A549 (cell line): ENCODE measurements around the gene DNAJB1.

Experiments used
- HOXA7 ChIP-seq: fragments of 250-450 bp; sonication (Bioruptor Pico); IDR thresholded peaks from 2 replicates; pipeline ENCODE4 v1.5.0; 2020; ENCODE audit warnings: mild to moderate bottlenecking, moderate library complexity
- JUN ChIP-seq, 2 experiments: fragments of >200 bp; sonication (Bioruptor Twin); formaldehyde crosslinking; IDR thresholded peaks; 2 replicates in 1 of 2; 3 replicates in 1 of 2; pipeline ENCODE4 v1.6.1; 2016 to 2017
- POLR2A ChIP-seq: IDR thresholded peaks from 2 replicates; pipeline ENCODE4 v1.6.1; 2012; ENCODE audit warnings: mild to moderate bottlenecking, low read length

DNA sequence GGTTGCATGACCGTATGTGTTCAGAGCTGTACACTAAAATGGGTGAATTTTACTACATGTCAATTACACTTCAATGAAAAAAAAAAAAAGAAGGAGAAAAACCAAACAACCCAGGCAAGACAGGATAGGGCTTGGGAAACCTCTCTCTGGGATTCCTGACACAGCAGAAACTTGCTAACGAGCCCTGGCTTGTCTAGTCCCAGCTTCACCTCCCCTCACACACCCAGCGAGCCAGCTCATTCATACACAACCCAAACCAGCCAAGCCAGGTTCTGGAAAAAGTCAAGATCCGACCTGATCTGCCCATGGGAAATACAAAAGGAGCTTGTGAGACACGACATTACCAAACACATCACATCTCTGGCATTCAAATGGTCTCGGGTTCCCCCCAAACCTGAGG, 7.5 kb upstream of the DNAJB1 start:
- TF ChIP-seq POLR2A (no peak), JUN (IDR thresholded peaks at IDR 0.05) (no peak), HOXA7 (CRISPR knock-in tag) (no peak)
